PFSK-1 (cell line): ENCODE results near the gene CACNA1B.

Experiments used
- FOXP2 ChIP-seq: optimal IDR thresholded peaks from 2 replicates; pipeline ENCODE3; 2011; ENCODE audit warnings: borderline replicate concordance, control low read depth, inconsistent platforms; ENCODE audit not compliant: insufficient read depth; ENCODE audit errors: extremely low read length, extremely low read depth
- POLR2AphosphoS5 ChIP-seq: IDR thresholded peaks from 2 replicates; pipeline ENCODE4 v1.6.1; 2012; ENCODE audit warnings: low read depth, mild to moderate bottlenecking, control low read depth, low read length, moderate library complexity
- SIN3A ChIP-seq: IDR thresholded peaks from 2 replicates; pipeline ENCODE4 v1.6.1; 2012; ENCODE audit warnings: mild to moderate bottlenecking, low read length, moderate library complexity, borderline replicate concordance; ENCODE audit not compliant: insufficient read depth
- TAF1 ChIP-seq: IDR thresholded peaks from 2 replicates; pipeline ENCODE4 v1.6.1; 2012; ENCODE audit warnings: low read length, control low read depth, borderline replicate concordance; ENCODE audit not compliant: insufficient read depth
- TF ChIP-seq, protein P1 (sequence below), 2 experiments: IDR thresholded peaks; 2 replicates each; pipeline versions ENCODE4 v1.6.1 to v1.8.0; 2011 to 2012; ENCODE audit warnings: low read depth in 2 of 2, low read length in 2 of 2, control low read depth in 1 of 2, inconsistent platforms in 1 of 2, mild to moderate bottlenecking in 1 of 2, moderate library complexity in 1 of 2; ENCODE audit not compliant: insufficient read depth in 1 of 2

DNA sequence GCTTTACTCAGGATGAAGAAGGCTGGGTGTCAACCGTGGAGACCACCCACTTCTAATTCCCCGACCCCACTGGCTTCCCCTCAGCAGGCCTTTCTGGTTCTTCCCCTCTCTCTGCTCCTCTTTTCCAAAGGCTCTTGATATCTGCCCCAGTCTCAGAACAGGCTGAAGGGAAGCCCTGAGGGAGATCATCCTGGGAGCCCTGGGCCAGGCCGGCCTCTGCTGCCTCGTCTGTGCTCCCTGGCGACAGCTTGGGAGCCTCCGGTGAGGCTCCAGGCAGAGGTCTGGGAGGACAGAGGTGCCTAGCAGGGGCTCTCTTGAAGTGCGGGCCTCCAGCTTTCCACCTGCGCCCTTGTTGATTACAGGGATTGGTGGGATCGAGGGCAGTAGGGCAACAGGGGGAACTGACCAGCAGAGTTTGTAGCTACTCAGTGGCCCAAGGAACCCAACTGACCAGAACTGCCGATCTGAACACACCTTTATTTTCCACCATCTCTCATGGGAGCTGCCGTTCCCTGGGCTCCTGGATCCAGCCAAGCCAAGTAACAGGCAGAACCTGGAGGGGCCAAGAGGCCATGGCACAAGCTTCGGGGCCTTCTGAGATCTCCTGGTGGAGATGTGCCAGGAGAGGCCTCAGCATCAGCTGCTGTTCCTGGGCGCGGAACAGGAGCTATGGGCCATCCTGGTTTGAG is 198.5 kb downstream of the CACNA1B start:
- TF ChIP-seq FOXP2, result no peak
- TF ChIP-seq POLR2AphosphoS5, result no peak
- TF ChIP-seq, protein P1, sequence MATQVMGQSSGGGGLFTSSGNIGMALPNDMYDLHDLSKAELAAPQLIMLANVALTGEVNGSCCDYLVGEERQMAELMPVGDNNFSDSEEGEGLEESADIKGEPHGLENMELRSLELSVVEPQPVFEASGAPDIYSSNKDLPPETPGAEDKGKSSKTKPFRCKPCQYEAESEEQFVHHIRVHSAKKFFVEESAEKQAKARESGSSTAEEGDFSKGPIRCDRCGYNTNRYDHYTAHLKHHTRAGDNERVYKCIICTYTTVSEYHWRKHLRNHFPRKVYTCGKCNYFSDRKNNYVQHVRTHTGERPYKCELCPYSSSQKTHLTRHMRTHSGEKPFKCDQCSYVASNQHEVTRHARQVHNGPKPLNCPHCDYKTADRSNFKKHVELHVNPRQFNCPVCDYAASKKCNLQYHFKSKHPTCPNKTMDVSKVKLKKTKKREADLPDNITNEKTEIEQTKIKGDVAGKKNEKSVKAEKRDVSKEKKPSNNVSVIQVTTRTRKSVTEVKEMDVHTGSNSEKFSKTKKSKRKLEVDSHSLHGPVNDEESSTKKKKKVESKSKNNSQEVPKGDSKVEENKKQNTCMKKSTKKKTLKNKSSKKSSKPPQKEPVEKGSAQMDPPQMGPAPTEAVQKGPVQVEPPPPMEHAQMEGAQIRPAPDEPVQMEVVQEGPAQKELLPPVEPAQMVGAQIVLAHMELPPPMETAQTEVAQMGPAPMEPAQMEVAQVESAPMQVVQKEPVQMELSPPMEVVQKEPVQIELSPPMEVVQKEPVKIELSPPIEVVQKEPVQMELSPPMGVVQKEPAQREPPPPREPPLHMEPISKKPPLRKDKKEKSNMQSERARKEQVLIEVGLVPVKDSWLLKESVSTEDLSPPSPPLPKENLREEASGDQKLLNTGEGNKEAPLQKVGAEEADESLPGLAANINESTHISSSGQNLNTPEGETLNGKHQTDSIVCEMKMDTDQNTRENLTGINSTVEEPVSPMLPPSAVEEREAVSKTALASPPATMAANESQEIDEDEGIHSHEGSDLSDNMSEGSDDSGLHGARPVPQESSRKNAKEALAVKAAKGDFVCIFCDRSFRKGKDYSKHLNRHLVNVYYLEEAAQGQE (IDR thresholded peaks at IDR 0.05; ENCODE audit: insufficient read depth in 1 of 2, low read depth in 2 of 2, low read length in 2 of 2), result no peak
- TF ChIP-seq SIN3A, result no peak
- TF ChIP-seq TAF1, result no peak
